Dendritic cell treated with granulocyte-macrophage colony-stimulating factor and Interleukin-4, amounts not matched to agents 40 ng/mL and 50 ng/mL, for 4 days (primary cell): Measurements from ENCODE around the gene SELE.
"Not testable (repeated sequence)": the region's sequence is repeated elsewhere in the genome, so short reads cannot be mapped to it uniquely, and the experiment has no call there.

Source experiments
- H3K27ac Mint-ChIP-seq: one replicate; pipeline ENCODE4 v1.8.0; 2022; ENCODE audit warnings: mild to moderate bottlenecking, mixed read lengths
- H3K27me3 Mint-ChIP-seq: one replicate; pipeline ENCODE4 v1.8.0; 2022; ENCODE audit warnings: mild to moderate bottlenecking, mixed read lengths
- H3K36me3 Mint-ChIP-seq: one replicate; pipeline ENCODE4 v1.8.0; 2022; ENCODE audit warnings: low read depth, mixed read lengths
- H3K4me1 Mint-ChIP-seq: one replicate; pipeline ENCODE4 v1.8.0; 2022; ENCODE audit warnings: low read depth, mixed read lengths
- H3K4me3 Mint-ChIP-seq: one replicate; pipeline ENCODE4 v1.8.0; 2022; ENCODE audit warnings: mild to moderate bottlenecking, moderate library complexity, mixed read lengths
- H3K9me3 Mint-ChIP-seq: one replicate; pipeline ENCODE4 v1.8.0; 2022; ENCODE audit warnings: mixed read lengths
- intact Hi-C: fragments of 100-400 bp; cut with micrococcal nuclease; formaldehyde crosslinking; loops from one replicate; pipeline ENCODE4 v1.15.0; 2022

Gene SELE

DNA sequence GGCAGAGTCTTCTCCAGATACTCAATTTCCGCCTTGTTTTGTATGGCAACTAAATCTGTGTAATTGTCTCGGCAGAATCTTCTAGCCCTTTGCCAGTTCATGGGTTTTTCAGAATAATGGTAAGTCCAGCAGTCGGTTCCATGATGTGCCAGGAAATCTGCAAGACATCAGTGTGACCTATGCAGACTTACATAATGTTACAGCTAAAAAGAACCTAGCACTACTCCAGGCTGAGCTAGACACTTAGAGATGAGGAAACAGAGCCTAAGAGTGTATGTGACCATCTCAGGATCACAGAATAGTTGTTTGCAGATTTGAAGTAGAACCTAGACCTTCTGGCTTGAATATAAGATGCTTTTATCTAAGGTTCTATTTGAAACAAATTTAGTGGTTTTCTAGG is 25.2 kb downstream of the SELE start:
- peaks cover 57% of the 10 kb centered on the region for H3K4me1 Mint-ChIP-seq
- no peaks in the 10 kb centered on the region for H3K27me3 Mint-ChIP-seq
- peak overlapping the region; percentile 36 for H3K4me3 Mint-ChIP-seq
- intact Hi-C loops: loop anchor here (10.0 kb wide), 1 partner anchor 224 kb away; the partner anchor contains the start of gene SLC19A2
- H3K36me3 Mint-ChIP-seq: no peaks in the 10 kb centered on the region
- peak overlapping the region; percentile 76 for H3K27ac Mint-ChIP-seq
- peaks cover 10% of the 10 kb centered on the region for H3K9me3 Mint-ChIP-seq

DNA sequence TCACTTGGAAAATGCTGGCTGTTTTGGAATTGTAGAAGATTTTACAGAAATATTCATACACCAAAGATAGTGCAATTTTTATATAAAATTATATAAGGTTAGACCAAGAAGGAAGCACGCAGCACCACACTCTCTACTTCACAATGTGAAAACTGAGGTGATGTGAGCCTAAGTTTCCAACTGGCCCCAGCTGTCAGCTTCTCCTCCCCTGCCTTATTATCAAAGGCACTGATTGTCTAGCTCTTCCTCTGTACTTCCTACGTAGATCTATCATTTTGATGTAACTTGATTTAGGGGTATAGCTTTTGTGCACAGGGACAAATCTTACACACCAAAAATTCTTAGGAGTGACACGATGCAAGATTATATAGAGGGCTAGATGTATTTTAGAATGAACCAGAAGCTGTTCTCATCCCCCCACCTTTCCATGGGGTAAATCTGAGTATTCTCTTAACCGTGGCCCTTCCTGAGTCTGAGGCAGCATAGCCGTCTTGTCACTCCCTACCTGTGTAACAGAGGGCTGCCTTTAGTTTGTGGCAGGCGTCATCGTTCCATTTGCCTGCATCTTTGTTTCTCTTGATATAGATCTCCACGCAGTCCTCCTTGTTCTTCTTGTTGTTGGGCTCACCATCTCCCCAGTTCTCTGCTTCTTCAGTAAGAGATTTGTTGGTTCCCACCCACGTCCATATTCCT is 25.8 kb downstream of the SELE start:
- intact Hi-C loops: loop anchor here (10.0 kb wide), 1 partner anchor 223 kb away; the partner anchor contains the start of gene SLC19A2
- H3K4me1 Mint-ChIP-seq: peaks cover 62% of the 10 kb centered on the region
- no peaks in the 10 kb centered on the region for H3K27me3 Mint-ChIP-seq
- H3K9me3 Mint-ChIP-seq: peaks cover 4% of the 10 kb centered on the region
- no peaks in the 10 kb centered on the region for H3K36me3 Mint-ChIP-seq
- H3K4me3 Mint-ChIP-seq: peak overlapping the region; percentile 36
- H3K27ac Mint-ChIP-seq: peak overlapping the region; percentile 76

GRCh38 chr1:169704797-169705196 is 29.1 kb downstream of the SELE start:
- Mint-ChIP-seq H3K27me3 (no peaks in the 10 kb centered on the region), H3K9me3 (no peaks in the 10 kb centered on the region), H3K4me1 (peaks cover 65% of the 10 kb centered on the region), H3K4me3 (no peak overlapping the region), H3K27ac (no peak overlapping the region), H3K36me3 (no peaks in the 10 kb centered on the region)
- intact Hi-C loops: loop anchor here (10.0 kb wide), 1 partner anchor 220 kb away; the partner anchor contains the start of gene SLC19A2

DNA sequence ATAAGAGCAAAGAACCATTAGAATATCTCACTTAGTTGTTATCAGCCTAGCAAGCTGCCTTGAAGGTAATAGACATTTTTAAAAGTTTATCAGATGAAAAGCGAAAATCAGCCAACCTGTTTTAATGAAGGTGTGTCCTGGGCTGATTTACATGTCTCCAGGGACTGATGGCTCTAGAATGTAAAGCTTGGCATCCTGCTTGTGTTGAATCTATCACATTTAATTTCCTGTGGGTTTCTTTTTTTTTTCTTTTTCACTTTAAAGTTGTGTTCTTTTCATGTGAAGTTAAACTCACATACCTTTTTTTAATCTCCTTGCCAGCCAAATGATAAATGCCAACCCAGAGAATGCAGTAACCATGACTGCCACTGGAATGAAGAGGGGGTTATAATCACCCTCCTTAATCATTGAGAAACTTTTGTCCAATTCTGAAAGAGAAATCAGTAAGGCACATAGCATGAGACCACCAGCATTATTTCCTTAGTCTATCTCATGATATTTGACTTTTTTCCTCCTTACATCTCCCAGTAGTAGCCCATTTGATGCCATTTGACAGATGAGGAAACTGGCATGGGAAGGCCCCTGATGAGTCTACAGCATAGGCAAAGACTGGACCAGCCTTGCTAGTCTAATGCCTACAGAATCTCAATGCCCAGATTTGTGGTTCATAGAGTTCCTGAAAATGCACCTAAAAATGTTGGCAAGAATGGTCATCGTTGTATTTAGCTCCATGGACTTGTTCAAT is 32.4 kb downstream of the SELE start:
- H3K9me3 Mint-ChIP-seq: no peaks in the 10 kb centered on the region
- no peaks in the 10 kb centered on the region for H3K36me3 Mint-ChIP-seq
- H3K4me3 Mint-ChIP-seq: no peak overlapping the region
- no peak overlapping the region for H3K27ac Mint-ChIP-seq
- intact Hi-C loops: loop anchor here (10.0 kb wide), 1 partner anchor 217 kb away; the partner anchor contains the start of gene SLC19A2
- peaks cover 64% of the 10 kb centered on the region for H3K4me1 Mint-ChIP-seq
- H3K27me3 Mint-ChIP-seq: no peaks in the 10 kb centered on the region

DNA sequence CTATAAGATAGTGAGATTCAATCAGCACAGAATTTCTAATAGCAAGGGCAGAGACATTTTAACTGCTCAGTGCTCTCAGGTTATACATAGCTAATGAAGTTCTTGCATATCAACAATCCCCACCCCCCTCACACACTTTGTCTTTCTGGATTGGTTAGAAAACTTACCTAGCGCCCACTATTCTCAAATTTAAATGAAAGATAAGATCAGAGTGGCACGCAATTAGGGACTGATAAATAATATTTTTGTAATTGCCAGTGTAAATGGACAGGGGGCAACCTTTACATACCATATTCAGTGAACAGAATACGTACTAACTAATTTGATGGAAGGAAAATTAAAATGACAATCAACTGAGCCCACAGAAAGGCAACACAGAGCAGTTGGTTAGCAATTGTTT is 34.2 kb downstream of the SELE start:
- Mint-ChIP-seq H3K27ac (no peak overlapping the region), H3K4me1 (peaks cover 64% of the 10 kb centered on the region), H3K9me3 (no peaks in the 10 kb centered on the region), H3K4me3 (no peak overlapping the region), H3K36me3 (no peaks in the 10 kb centered on the region), H3K27me3 (no peaks in the 10 kb centered on the region)
- intact Hi-C loops: loop anchor here (10.0 kb wide), 1 partner anchor 215 kb away; the partner anchor contains the start of gene SLC19A2

DNA sequence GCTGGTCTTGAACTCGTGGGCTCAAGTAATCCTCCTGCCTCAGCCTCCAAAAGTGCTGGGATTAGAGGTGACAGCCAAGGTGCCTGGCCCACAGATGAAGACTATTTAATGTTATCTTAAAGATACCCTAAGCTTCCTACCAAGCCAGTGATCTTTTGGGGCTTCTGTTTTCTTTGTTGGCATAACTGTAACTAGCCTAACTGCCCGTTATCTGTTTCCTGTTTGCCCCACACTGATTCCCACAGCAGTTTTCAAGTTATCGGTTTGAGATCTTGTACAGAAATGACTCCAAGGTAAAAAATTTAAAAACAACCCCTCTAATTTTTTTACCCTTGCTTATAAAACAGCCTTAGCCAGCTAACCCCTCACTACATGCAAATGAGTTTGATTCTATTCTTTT is 34.9 kb downstream of the SELE start:
- Mint-ChIP-seq H3K4me1 (peaks cover 67% of the 10 kb centered on the region), H3K27me3 (no peaks in the 10 kb centered on the region), H3K36me3 (no peaks in the 10 kb centered on the region)

GRCh38 chr1:169697755-169698154 is 36.1 kb downstream of the SELE start:
- Mint-ChIP-seq H3K27me3 (no peaks in the 10 kb centered on the region), H3K4me3 (no peak overlapping the region), H3K27ac (peak overlapping the region; percentile 58), H3K36me3 (no peaks in the 10 kb centered on the region), H3K9me3 (no peaks in the 10 kb centered on the region), H3K4me1 (peaks cover 67% of the 10 kb centered on the region)
- intact Hi-C loops: no loop called here

More for the DNA sequence above, 34.9 kb downstream of the SELE start:
- Mint-ChIP-seq H3K27ac (peak overlapping the region; percentile 58), H3K9me3 (no peaks in the 10 kb centered on the region), H3K4me3 (no peak overlapping the region)
- intact Hi-C loops: no loop called here

GRCh38 chr1:169696273-169697100 is 37.4 kb downstream of the SELE start:
- Mint-ChIP-seq H3K27ac (no peak overlapping the region), H3K9me3 (no peaks in the 10 kb centered on the region), H3K4me3 (no peak overlapping the region), H3K27me3 (no peaks in the 10 kb centered on the region), H3K4me1 (peaks cover 64% of the 10 kb centered on the region), H3K36me3 (no peaks in the 10 kb centered on the region)
- intact Hi-C loops: no loop called here

- intact Hi-C loops: no loop called here
- peak overlapping the region; percentile 2 for H3K27ac Mint-ChIP-seq
- no peak overlapping the region for H3K4me3 Mint-ChIP-seq
- H3K9me3 Mint-ChIP-seq: no peaks in the 10 kb centered on the region
- no peaks in the 10 kb centered on the region for H3K27me3 Mint-ChIP-seq
- H3K36me3 Mint-ChIP-seq: no peaks in the 10 kb centered on the region
- H3K4me1 Mint-ChIP-seq: peaks cover 72% of the 10 kb centered on the region
Measured at GRCh38 chr1:169694304-169695075, 39.4 kb downstream of the SELE start.

GRCh38 chr1:169692756-169693460 is 41.0 kb downstream of the SELE start:
- intact Hi-C loops: no loop called here
- Mint-ChIP-seq H3K27ac (no peak overlapping the region), H3K4me3 (no peak overlapping the region), H3K27me3 (no peaks in the 10 kb centered on the region), H3K4me1 (peaks cover 60% of the 10 kb centered on the region), H3K9me3 (no peaks in the 10 kb centered on the region), H3K36me3 (no peaks in the 10 kb centered on the region)

GRCh38 chr1:169690489-169690888 is 43.4 kb downstream of the SELE start:
- H3K4me1 Mint-ChIP-seq: peaks cover 44% of the 10 kb centered on the region
- no peaks in the 10 kb centered on the region for H3K27me3 Mint-ChIP-seq
- no peaks in the 10 kb centered on the region for H3K36me3 Mint-ChIP-seq
- H3K4me3 Mint-ChIP-seq: no peak overlapping the region
- intact Hi-C loops: no loop called here
- H3K9me3 Mint-ChIP-seq: no peaks in the 10 kb centered on the region
- no peak overlapping the region for H3K27ac Mint-ChIP-seq

GRCh38 chr1:169689395-169689794 is 44.5 kb downstream of the SELE start:
- Mint-ChIP-seq H3K4me3 (no peak overlapping the region), H3K27me3 (no peaks in the 10 kb centered on the region), H3K36me3 (no peaks in the 10 kb centered on the region), H3K9me3 (no peaks in the 10 kb centered on the region), H3K4me1 (peaks cover 33% of the 10 kb centered on the region), H3K27ac (no peak overlapping the region)
- intact Hi-C loops: no loop called here

GRCh38 chr1:169688377-169688776 is 45.5 kb downstream of the SELE start:
- not testable (repeated sequence) for H3K9me3 Mint-ChIP-seq

More at GRCh38 chr1:169688377-169688776, 45.5 kb downstream of the SELE start:
- H3K27me3 Mint-ChIP-seq, H3K4me3 Mint-ChIP-seq, H3K27ac Mint-ChIP-seq, H3K36me3 Mint-ChIP-seq, intact Hi-C loops: not testable (repeated sequence)
- peaks cover 24% of the 10 kb centered on the region for H3K4me1 Mint-ChIP-seq
